Measurements from ENCODE around the gene ASTN2.

- TF ChIP-seq MXI1 (conservative IDR thresholded peaks at IDR 0.05; ENCODE audit: poor library complexity, severe bottlenecking) (no peak), SMC3 (conservative IDR thresholded peaks at IDR 0.05; ENCODE audit: poor library complexity) (no peak), CTCF (IDR thresholded peaks at IDR 0.05; ENCODE audit: poor library complexity, severe bottlenecking) (no peak), POLR2AphosphoS5 (IDR thresholded peaks at IDR 0.05) (no peak), REST (IDR thresholded peaks at IDR 0.05; ENCODE audit: borderline replicate concordance) (no peak), RAD21 (conservative IDR thresholded peaks at IDR 0.05) (no peak), EZH2 (IDR thresholded peaks at IDR 0.05; ENCODE audit: borderline replicate concordance, insufficient read depth, low read length, poor library complexity, severe bottlenecking) (no peak), EP300 (conservative IDR thresholded peaks at IDR 0.05; ENCODE audit: poor library complexity, severe bottlenecking) (no peak), TAF1 (IDR thresholded peaks at IDR 0.05; ENCODE audit: low read depth) (no peak)
Measured at GRCh38 chr9:116585896-116586295, 829.0 kb downstream of the ASTN2 start.
